T47D (cell line): ENCODE measurements around the gene PCNT.
A peak's percentile ranks its signal among the peaks of the same experiment; 100 is the strongest.
"Not testable (repeated sequence)": the region's sequence is repeated elsewhere in the genome, so short reads cannot be mapped to it uniquely, and the experiment has no call there.

Experiments used
- DNase-seq, 2 experiments: peaks; one replicate each; pipeline versions ENCODE4 v3.0.0 to v3.0.0-alpha.2; 2011 to 2012; ENCODE audit warnings: low read depth in 1 of 2, low spot score in 1 of 2
- JUND ChIP-seq: IDR thresholded peaks from 2 replicates; pipeline ENCODE4 v1.6.1; 2012; ENCODE audit warnings: low read depth
- in situ Hi-C: cut with HindIII; loops from 2 replicates; pipeline ENCODE4 v1.10.0; 2016; ENCODE audit warnings: low sequenced_read_pairs, low pct_unique_long_range_greater_than_20kb

PCNT gene

DNA sequence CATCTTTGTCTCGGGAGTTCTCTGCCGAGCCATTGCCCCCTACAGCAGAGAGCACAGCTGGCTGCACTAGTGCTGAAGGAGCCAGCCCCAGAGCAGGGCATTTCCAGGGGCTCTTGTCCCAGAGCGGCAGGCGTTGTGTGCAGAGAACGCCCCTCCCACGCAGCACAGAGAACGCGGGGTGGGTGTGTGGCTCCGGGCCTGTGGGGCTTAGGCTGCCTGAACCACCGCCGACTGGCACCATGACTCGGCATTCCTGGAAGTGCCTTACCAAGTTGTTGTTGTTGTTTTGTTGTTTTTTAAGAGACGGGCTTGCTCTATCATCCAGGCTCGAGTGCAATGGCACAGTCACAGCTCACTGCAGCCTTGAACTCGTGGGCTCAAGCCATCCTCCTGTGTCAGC lies 119.0 kb downstream of the PCNT start:
- no peak for DNase-seq
- no peak for TF ChIP-seq JUND
- in situ Hi-C loops, result no loop called here

- in situ Hi-C loops, result no loop called here
- no peak for DNase-seq
- TF ChIP-seq JUND, result no peak
Measured at GRCh38 chr21:46443910-46444309, 120.0 kb downstream of the PCNT start.

- TF ChIP-seq JUND, result no peak
- no peak for DNase-seq
- in situ Hi-C loops, result no loop called here
Measured at GRCh38 chr21:46448108-46448507, 124.2 kb downstream of the PCNT start.

GRCh38 chr21:46448855-46449254 lies 124.9 kb downstream of the PCNT start:
- DNase-seq, in situ Hi-C loops: not testable (repeated sequence)

- in situ Hi-C loops, result no loop called here
- DNase-seq, result no peak
- no peak for TF ChIP-seq JUND
Measured at GRCh38 chr21:46452710-46453109, 128.8 kb downstream of the PCNT start.

GRCh38 chr21:46454142-46454541 lies 130.2 kb downstream of the PCNT start:
- in situ Hi-C loops, result no loop called here
- no peak for DNase-seq
- TF ChIP-seq JUND, result no peak

GRCh38 chr21:46454634-46455390 lies 130.9 kb downstream of the PCNT start:
- in situ Hi-C loops, result no loop called here
- DNase-seq, result no peak
- TF ChIP-seq JUND, result no peak

DNA sequence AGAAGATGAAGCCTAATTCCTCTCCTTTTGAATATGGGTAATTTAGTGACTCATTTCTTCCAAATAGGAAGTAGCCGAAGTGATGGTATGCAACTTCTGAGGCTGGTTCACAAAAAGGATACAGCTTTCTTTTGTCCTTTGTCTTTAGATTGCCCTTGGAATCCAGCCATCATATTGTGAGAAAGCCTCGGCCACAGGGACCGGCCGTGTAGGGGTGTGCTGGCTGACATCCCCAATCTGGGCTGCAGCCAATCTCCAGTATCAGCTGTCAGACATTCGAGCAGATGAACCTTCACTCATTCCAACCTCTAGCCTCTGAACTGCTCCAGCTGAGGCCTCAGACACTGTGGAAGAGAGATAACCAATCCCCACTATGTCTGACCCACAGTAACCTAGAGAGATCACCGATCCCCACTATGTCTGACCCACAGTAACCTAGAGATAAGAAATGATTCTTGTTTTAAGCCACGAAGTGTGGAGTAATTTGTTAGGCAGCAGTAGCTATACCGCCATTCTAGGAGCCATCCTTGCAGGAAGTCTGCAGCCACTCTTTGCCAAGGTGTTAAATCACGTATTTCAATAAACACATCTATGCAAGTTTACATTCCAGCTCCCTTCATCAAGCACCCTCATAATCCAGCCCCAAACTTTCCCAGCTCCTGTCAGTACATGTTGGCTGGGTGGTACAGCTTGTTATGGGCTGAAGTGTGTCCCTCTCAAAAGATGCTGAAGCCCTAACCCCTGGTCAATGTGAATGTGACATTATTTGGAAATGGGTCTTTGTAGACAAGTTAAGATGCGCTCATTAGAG lies 131.8 kb downstream of the PCNT start:
- TF ChIP-seq JUND, result no peak
- in situ Hi-C loops, result no loop called here
- no peak for DNase-seq

GRCh38 chr21:46456750-46457149 lies 132.8 kb downstream of the PCNT start:
- DNase-seq, result no peak
- no peak for TF ChIP-seq JUND
- in situ Hi-C loops, result no loop called here

GRCh38 chr21:46457801-46458314 lies 133.9 kb downstream of the PCNT start:
- peak; percentile 37 to 59 for DNase-seq
- in situ Hi-C loops, result no loop called here
- TF ChIP-seq JUND, result no peak

GRCh38 chr21:46458315-46459023 lies 134.5 kb downstream of the PCNT start, which contains the start of gene DIP2A:
DIP2A (plus strand) TSS chr21:46458891; CDS start chr21:46459132, 241 bp downstream.
- no peak for TF ChIP-seq JUND
- DNase-seq, result peak; percentile 98 to 100
- in situ Hi-C loops, result no loop called here

DNA sequence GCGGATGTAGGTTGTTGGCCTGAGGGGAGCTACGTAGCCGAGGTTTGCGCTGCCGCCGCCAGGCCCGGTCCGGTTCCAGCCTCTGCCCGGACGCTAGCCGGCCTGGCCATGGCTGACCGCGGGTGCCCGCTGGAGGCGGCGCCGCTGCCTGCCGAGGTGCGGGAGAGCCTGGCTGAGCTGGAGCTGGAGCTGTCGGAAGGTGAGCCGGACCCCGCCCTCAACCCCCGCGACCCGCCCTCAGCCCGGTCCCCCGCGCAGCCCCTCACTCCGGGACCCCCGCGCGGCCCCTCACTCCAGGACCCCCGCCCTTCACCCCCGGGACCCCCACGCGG lies 135.0 kb downstream of the PCNT start:
- TF ChIP-seq JUND, result no peak
- no peak for DNase-seq
- in situ Hi-C loops, result no loop called here
